ENCODE results near the gene PUM1.

PUM1 gene

DNA sequence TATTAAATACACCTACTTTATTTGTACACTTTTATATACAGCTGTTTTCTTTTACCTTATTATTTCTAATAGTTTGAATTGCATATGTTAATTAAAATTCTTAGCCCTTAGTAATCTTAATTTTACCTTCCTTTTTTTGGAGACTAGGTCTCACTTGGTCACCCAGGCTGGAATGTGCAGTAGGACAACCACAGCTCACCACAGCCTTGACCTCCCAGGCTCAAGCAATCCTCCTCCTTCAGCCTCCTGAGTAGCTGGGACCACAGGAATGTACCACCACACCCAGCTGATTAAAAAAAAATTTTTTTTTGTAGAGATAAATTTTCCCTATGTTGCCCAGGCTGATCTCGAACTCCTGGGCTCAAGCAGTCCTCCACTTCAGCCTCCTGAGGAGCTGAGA, 141.9 kb downstream of the PUM1 start:
- Histone ChIP-seq H3K4me3 (ENCODE audit: low read depth, low read length) (no peak overlapping the region), H3K27ac (no peak overlapping the region), H3K27me3 (replicated peaks) (no peaks in the 10 kb centered on the region), H3K36me3 (replicated peaks) (no peaks in the 10 kb centered on the region)
- peak; percentile 63 for DNase-seq
- in situ Hi-C loops (cut with HindIII; ENCODE audit: low pct_ligation_motif_present, low sequenced_read_pairs) = no loop called here
- TF ChIP-seq, protein P1, sequence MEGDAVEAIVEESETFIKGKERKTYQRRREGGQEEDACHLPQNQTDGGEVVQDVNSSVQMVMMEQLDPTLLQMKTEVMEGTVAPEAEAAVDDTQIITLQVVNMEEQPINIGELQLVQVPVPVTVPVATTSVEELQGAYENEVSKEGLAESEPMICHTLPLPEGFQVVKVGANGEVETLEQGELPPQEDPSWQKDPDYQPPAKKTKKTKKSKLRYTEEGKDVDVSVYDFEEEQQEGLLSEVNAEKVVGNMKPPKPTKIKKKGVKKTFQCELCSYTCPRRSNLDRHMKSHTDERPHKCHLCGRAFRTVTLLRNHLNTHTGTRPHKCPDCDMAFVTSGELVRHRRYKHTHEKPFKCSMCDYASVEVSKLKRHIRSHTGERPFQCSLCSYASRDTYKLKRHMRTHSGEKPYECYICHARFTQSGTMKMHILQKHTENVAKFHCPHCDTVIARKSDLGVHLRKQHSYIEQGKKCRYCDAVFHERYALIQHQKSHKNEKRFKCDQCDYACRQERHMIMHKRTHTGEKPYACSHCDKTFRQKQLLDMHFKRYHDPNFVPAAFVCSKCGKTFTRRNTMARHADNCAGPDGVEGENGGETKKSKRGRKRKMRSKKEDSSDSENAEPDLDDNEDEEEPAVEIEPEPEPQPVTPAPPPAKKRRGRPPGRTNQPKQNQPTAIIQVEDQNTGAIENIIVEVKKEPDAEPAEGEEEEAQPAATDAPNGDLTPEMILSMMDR (IDR thresholded peaks at IDR 0.05; ENCODE audit: low read depth, low read length, missing control alignments) = no peak

DNA sequence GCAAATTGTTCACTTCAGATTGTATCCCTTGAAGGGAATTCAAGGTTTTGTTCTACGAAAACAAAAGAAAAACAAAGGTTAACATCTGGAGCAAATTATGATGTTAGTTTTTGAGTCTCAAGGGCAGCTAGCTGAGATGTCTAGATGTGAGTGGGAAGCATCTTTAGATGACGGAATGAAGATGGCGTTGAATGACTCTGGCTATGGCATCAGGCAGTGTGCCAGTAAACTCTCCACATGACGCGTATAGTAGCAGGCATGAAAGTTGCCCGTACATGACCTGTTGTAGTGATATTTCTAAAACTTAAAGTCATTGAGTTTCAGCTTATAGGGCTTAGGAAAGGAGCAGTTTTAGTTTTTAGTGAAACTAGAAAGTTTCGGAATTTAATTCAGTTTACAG, 144.7 kb downstream of the PUM1 start:
- DNase-seq = peak; percentile 53
- Histone ChIP-seq H3K27me3 (replicated peaks) (no peaks in the 10 kb centered on the region), H3K27ac (no peak overlapping the region), H3K4me3 (ENCODE audit: low read depth, low read length) (no peak overlapping the region), H3K36me3 (replicated peaks) (no peaks in the 10 kb centered on the region)
- in situ Hi-C loops (cut with HindIII; ENCODE audit: low pct_ligation_motif_present, low sequenced_read_pairs) = no loop called here
- TF ChIP-seq, protein P1 (IDR thresholded peaks at IDR 0.05; ENCODE audit: low read depth, low read length, missing control alignments) = no peak

DNA sequence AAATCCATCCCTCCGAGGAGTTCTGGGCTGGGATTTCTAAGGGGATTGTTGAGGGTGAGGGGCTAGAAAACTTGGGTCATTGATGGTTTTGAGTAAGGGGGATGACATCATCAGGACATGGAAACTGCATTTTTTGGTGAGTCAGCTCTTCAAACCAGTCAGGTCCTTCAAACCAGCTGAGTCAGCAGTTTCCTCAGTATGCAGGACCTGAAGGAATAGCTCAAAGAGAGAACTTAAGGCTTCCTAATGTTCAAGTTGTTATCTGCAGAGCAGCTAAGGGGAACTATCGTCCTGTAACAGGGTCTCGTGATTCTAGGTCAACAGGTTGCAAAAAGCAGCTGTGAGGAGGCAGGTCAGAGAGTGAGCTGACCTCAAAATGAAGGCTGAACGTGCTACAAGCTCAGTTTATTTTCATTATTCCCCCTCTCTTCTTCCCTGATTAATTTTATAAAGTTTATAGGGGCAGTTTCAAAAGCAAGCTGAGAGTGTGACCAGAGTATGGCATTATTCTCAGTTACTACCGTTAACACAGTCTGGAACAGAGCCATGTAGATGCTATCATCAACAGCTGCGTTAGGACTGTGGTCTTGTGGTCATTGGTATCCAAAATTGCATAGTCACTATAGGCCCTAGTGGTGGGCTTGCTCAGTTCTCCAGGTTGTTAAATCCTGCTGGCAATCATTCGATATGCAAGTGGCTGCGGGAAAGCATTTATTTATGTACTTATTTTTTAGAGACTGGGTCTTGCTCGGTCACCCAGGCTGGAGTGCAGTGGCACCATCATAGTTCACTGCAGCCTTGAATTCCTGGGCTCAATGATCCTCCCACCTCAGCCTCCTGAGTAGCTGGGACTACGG, 146.3 kb downstream of the PUM1 start:
- Histone ChIP-seq H3K36me3 (replicated peaks) (no peaks in the 10 kb centered on the region), H3K27ac (no peak overlapping the region), H3K4me3 (ENCODE audit: low read depth, low read length) (no peak overlapping the region), H3K27me3 (replicated peaks) (no peaks in the 10 kb centered on the region)
- DNase-seq = peak; percentile 36
- TF ChIP-seq, protein P1 (IDR thresholded peaks at IDR 0.05; ENCODE audit: low read depth, low read length, missing control alignments) = peak; percentile 27
- in situ Hi-C loops (cut with HindIII; ENCODE audit: low pct_ligation_motif_present, low sequenced_read_pairs) = no loop called here

DNA sequence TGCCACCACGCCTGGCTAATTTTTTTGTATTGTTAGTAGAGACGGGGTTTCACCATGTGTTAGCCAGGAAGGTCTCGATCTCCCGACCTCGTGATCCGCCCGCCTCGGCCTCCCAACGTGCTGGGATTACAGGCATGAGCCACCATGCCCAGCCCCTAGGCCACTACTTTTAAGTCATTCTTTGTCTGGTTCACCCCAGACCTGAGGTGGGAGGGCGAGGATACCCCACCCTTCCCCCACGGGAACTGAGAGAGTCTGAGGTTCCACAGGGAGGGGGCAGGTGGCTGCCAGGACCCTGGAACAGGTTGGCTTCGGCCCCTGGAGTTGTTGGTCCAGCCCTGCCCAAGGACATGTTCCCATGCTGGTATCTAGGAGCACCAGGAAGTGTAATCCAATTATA, 149.2 kb downstream of the PUM1 start:
- Histone ChIP-seq H3K36me3 (replicated peaks) (no peaks in the 10 kb centered on the region), H3K27me3 (replicated peaks) (no peaks in the 10 kb centered on the region), H3K4me3 (ENCODE audit: low read depth, low read length) (no peak overlapping the region), H3K27ac (no peak overlapping the region)
- TF ChIP-seq, protein P1 (IDR thresholded peaks at IDR 0.05; ENCODE audit: low read depth, low read length, missing control alignments) = no peak
- in situ Hi-C loops (cut with HindIII; ENCODE audit: low pct_ligation_motif_present, low sequenced_read_pairs) = no loop called here
- DNase-seq = no peak

DNA sequence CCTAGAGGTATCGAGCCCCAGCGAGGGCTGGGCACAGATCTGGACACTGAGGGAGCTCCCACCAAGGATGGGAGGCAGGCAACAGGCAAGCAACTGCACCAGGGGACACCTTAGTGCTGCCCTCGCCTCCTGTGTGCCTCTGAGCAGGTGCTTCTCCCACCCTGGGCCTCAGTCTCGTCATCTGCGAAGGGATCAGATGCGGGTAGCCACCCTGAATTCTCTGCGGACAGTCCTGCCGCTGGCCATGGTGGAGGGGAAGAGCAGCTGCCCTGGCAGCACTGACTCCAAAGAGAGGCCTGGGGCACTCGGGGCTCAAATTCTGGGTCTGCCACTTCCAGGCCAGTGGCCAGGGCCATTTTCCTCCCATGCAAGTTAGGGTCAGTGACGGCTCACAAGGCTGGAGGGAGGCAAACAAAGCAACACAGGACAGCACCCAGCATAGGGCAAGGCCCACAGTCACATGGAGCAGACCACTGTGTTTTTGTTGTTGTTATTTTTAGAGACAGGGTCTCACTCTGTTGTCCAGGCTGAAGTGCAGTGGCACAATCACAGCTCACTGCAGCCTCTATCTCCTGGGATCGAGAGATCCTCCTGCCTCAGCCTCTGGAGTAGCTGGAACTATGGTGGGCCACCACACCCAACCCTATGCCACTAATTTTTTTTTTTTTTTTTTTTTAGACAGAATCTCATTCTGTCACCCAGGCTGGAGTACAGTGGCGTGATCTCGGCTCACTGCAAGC, 149.9 kb downstream of the PUM1 start:
- Histone ChIP-seq H3K4me3 (ENCODE audit: low read depth, low read length) (no peak overlapping the region), H3K36me3 (replicated peaks) (no peaks in the 10 kb centered on the region), H3K27ac (no peak overlapping the region), H3K27me3 (replicated peaks) (no peaks in the 10 kb centered on the region)
- no peak for DNase-seq
- TF ChIP-seq, protein P1 (IDR thresholded peaks at IDR 0.05; ENCODE audit: low read depth, low read length, missing control alignments) = no peak
- in situ Hi-C loops (cut with HindIII; ENCODE audit: low pct_ligation_motif_present, low sequenced_read_pairs) = no loop called here

Data from brain microvascular endothelial cell (primary cell).